Calu3 (cell line): ENCODE measurements around the gene MARK2. TPM values are rescaled to one million over a fixed set of nuclear protein-coding genes. Genes with fewer than 3 reads are reported as not detected.
A peak's percentile ranks its signal among the peaks of the same experiment; 100 is the strongest.

ENCODE experiments used
- BruUV-seq: library from RNA; stranded (reverse); fragments of 400-500 nt; replicated peaks from 2 replicates; lab custom pipeline; 2021; lab: Mats Ljungman, UMichigan
- CTCF ChIA-PET: fragments of 300-600 bp; sonication (Branson Sonifier 250); formaldehyde crosslinking; loops from one replicate; lab custom pipeline; 2022; ENCODE audit warnings: antibody characterized with exemption; lab: Charles Lee
- DNase-seq: peaks from one replicate; pipeline ENCODE4 v3.0.0; 2022
- H3K27ac Mint-ChIP-seq: one replicate; pipeline ENCODE4 v1.8.0; 2022; ENCODE audit warnings: mixed read lengths; ENCODE audit not compliant: unreplicated experiment
- H3K27me3 Mint-ChIP-seq: one replicate; pipeline ENCODE4 v1.8.0; 2022; ENCODE audit warnings: mixed read lengths; ENCODE audit not compliant: unreplicated experiment
- H3K36me3 Mint-ChIP-seq: one replicate; pipeline ENCODE4 v1.8.0; 2022; ENCODE audit warnings: mild to moderate bottlenecking, moderate library complexity, mixed read lengths; ENCODE audit not compliant: insufficient read depth, unreplicated experiment
- H3K4me1 Mint-ChIP-seq: one replicate; pipeline ENCODE4 v1.8.0; 2022; ENCODE audit warnings: mild to moderate bottlenecking, low read depth, mixed read lengths; ENCODE audit not compliant: unreplicated experiment
- H3K4me3 Mint-ChIP-seq: one replicate; pipeline ENCODE4 v1.8.0; 2022; ENCODE audit warnings: mild to moderate bottlenecking, low read depth, moderate library complexity, mixed read lengths; ENCODE audit not compliant: unreplicated experiment
- H3K9me3 Mint-ChIP-seq: one replicate; pipeline ENCODE4 v1.8.0; 2022; ENCODE audit warnings: low read depth, mixed read lengths; ENCODE audit not compliant: unreplicated experiment
- intact Hi-C: fragments of 100-400 bp; cut with micrococcal nuclease; formaldehyde crosslinking; loops from one replicate; pipeline ENCODE4 v1.10.0; 2022; ENCODE audit not compliant: unreplicated experiment
- total RNA-seq: library from RNA; stranded (reverse); gene quantifications from 2 replicates; pipeline ENCODE4 v1.2.3, GENCODE V29; 2022
- TF ChIP-seq, protein P1 (sequence below): fragments of 200-600 bp; IDR thresholded peaks from one replicate; pipeline ENCODE4 v1.8.0; 2022; ENCODE audit warnings: antibody characterized with exemption; ENCODE audit not compliant: unreplicated experiment

MARK2 gene
- total RNA-seq, 1 experiment from 2014 or later, result 63.1 TPM

DNA sequence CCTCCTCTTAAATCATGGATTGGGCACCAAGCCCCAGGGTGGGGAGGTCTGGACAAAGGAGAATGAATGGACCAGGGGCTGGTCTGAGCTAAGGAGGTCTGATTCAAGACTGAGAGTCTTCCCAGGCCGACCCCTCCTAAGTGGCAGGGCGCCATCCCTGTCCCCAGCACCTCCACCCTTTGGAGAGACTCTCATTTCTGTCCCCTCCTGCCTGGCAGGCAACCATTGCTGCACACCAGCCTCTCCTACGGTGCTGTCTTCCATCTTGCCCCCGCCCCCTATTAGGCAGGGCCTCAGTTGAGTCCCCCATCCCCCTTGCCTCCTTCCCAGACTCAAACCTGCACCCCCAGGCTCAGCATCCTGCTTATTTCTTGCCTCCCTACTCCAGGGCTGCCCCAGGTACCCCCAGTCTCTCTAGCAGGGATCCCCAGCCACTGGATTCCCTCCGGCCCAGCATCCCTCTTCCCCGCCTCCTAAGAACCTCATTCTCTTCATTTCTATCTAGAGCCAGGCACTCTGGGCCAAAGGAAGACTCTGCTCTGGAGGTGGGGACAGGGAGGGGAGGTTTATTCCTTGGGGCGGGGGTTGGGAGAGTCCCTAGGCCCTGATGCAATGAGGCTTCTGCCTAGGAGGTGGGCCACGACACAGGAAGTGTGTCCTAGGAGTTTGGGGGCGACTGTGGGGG lies 79.7 kb downstream of the MARK2 start:
- Mint-ChIP-seq H3K4me1 (peaks cover 8% of the 10 kb centered on the region), H3K4me3 (peak overlapping the region; percentile 70)
- intact Hi-C loops, result no loop called here

DNA sequence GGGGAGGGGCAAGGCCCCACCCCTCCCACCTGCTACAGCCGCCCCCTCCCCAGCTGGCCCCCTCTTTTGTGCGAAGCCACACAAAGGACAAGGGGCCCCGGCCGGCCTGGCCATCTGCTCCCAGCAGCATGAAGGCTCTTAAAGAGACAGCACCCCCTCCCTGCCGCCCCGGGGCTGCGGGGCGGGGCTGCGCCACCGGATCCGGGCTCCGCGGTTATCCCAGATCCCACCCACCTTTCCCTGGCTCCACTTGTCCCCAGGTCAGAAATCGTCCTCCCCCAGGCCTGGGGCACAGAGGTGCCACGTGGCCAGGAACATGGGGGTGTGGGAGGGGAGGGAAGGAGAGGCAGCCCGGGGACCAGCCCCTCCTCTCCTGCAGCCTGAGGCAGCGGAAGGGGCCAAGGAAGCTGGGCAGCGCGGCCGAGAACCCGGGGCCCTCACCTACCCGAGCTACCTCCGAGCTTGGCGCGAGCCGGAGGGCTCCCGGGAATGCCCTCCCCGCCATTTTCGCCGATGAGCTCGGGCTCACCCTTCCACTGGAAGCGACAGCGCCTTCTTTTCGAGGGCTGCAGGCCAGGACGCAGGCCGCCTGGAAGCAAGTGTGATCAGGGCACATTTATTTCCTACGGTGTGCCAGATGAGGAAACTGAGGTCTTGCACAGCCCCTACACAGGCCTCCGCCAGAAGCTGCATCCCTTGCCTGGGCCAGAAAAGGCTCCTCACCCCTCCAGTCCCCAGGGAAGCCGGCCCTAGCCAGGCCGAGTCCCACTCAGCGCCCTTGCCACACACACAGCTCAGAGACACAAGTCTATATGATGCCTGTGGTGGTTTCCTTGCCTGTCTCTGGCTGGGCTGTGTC lies 80.6 kb downstream of the MARK2 start:
- TF ChIP-seq, protein P1, sequence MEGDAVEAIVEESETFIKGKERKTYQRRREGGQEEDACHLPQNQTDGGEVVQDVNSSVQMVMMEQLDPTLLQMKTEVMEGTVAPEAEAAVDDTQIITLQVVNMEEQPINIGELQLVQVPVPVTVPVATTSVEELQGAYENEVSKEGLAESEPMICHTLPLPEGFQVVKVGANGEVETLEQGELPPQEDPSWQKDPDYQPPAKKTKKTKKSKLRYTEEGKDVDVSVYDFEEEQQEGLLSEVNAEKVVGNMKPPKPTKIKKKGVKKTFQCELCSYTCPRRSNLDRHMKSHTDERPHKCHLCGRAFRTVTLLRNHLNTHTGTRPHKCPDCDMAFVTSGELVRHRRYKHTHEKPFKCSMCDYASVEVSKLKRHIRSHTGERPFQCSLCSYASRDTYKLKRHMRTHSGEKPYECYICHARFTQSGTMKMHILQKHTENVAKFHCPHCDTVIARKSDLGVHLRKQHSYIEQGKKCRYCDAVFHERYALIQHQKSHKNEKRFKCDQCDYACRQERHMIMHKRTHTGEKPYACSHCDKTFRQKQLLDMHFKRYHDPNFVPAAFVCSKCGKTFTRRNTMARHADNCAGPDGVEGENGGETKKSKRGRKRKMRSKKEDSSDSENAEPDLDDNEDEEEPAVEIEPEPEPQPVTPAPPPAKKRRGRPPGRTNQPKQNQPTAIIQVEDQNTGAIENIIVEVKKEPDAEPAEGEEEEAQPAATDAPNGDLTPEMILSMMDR, result no peak
- Mint-ChIP-seq H3K9me3 (no peaks in the 10 kb centered on the region), H3K4me1 (peaks cover 8% of the 10 kb centered on the region), H3K36me3 (peaks cover 17% of the 10 kb centered on the region), H3K27ac (no peak overlapping the region), H3K27me3 (peaks cover 78% of the 10 kb centered on the region), H3K4me3 (peak overlapping the region; percentile 70)
- intact Hi-C loops, result no loop called here
- CTCF ChIA-PET, result no interaction called here
- peak; percentile 17 for DNase-seq
- no TSS peak for BruUV-seq

More for the DNA sequence above, 79.7 kb downstream of the MARK2 start:
- Mint-ChIP-seq H3K27me3 (peaks cover 69% of the 10 kb centered on the region), H3K36me3 (peaks cover 19% of the 10 kb centered on the region), H3K27ac (no peak overlapping the region), H3K9me3 (no peaks in the 10 kb centered on the region)
- BruUV-seq, result no TSS peak
- CTCF ChIA-PET, result interaction anchor here (0.5 kb wide), 1 partner anchor 1312 kb away, joined by 3 read pairs; no protein-coding TSS in a partner anchor
- no peak for DNase-seq
- TF ChIP-seq, protein P1, result no peak

DNA sequence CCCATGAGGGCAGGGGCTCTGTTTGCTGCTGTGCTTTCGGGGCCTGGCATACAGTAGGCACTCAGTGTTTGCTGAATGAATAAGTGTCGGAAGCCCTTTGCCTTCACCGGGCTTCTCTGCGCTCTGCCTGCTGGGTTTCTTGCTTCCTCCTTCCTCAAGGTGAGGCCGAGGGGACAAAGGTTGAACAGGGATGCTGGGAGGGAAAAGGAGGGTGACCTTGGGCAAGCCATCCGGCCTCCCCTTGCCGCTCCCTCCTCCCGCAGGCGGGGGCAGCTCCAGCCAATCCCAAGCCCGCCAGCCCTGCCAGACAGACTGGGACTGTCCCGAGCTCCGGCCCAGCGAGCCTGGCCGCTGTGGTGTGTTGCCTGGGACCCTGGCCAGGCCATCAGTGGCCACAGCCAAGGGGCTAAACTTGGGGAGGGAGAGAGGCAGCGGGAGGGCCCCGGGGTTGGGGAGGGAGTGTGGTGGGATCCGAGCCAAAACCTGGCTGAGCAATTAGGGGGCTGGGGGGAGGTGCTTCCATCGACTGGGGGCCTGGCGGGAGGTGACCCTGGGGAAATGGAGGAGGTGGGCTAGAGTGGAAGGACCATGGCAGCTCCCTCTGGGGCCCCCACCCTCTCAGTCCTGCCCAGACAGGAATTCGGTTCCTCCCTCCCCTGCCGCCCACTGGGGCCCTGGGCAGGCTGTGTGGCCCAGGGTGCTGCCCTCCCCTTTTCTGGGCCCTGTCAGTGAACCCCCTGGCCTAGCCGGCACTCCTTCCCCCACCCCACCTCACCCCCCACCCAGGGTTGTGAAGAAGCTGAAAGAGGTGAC lies 81.4 kb downstream of the MARK2 start:
- intact Hi-C loops, result no loop called here
- H3K9me3 Mint-ChIP-seq, result no peaks in the 10 kb centered on the region
- H3K27me3 Mint-ChIP-seq, result peaks cover 78% of the 10 kb centered on the region
- CTCF ChIA-PET, result interaction anchor here (0.6 kb wide), 1 partner anchor 70 kb away, joined by 3 read pairs; no protein-coding TSS in a partner anchor
- H3K36me3 Mint-ChIP-seq, result peaks cover 12% of the 10 kb centered on the region
- no peak for DNase-seq
- no TSS peak for BruUV-seq
- H3K4me1 Mint-ChIP-seq, result peaks cover 8% of the 10 kb centered on the region
- TF ChIP-seq, protein P1, result no peak
- H3K4me3 Mint-ChIP-seq, result peak overlapping the region; percentile 70
- H3K27ac Mint-ChIP-seq, result no peak overlapping the region

DNA sequence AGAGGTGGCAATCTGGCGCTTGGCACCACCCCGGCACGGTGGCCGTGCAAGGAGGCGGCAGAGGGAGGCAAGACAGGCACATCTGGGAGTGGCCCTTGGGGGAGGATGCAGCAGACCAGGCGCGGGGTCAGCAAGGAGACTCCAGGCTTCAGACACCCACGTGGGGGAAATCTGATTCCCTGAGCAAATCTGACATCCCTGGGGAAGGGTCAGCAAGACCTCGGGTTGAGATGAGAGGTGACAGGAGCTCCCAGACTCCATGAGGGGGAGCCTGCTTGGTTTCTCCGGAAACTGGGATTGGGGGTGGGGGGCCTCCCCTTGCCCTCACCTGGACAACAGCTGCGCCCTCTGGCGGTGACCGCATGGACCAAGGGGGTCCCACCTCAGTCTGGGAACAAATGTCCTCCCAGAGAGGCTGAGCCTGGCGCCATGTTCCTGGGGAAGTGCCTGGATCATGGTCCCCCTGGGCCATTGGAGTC lies 82.1 kb downstream of the MARK2 start:
- Mint-ChIP-seq H3K4me1 (peaks cover 8% of the 10 kb centered on the region), H3K27ac (no peak overlapping the region), H3K9me3 (no peaks in the 10 kb centered on the region), H3K27me3 (peaks cover 78% of the 10 kb centered on the region), H3K4me3 (no peak overlapping the region), H3K36me3 (peaks cover 12% of the 10 kb centered on the region)
- intact Hi-C loops, result no loop called here
- BruUV-seq, result no TSS peak
- CTCF ChIA-PET, result interaction anchor here (0.6 kb wide), 1 partner anchor 70 kb away, joined by 3 read pairs; no protein-coding TSS in a partner anchor
- no peak for DNase-seq
- TF ChIP-seq, protein P1, result no peak
